ENCODE measurements around the gene SNTG2. TPM values are rescaled to one million over a fixed set of nuclear protein-coding genes. Genes with fewer than 3 reads are reported as not detected.

Gene SNTG2
- total RNA-seq, 1 experiment from 2014 or later: 20.5 TPM

- ChIA-PET CTCF (no interaction called here), POLR2A (no interaction called here)
- Mint-ChIP-seq H3K4me1 (no peaks in the 10 kb centered on the region), H3K27me3 (ENCODE audit: low read depth) (no peaks in the 10 kb centered on the region), H3K9me3 (peaks cover 35% of the 10 kb centered on the region), H3K36me3 (peaks cover 24% of the 10 kb centered on the region), H3K27ac (no peak overlapping the region), H3K4me3 (no peak overlapping the region)
- ATAC-seq (no peak), DNase-seq (ENCODE audit: low spot score) (no peak)
- no peak for TF ChIP-seq ZNF138 (CRISPR knock-in tag; conservative IDR thresholded peaks at IDR 0.05)
- TF ChIP-seq MAX (CRISPR knock-in tag; IDR thresholded peaks at IDR 0.05): no peak
- TF ChIP-seq STAT6 (CRISPR knock-in tag; conservative IDR thresholded peaks at IDR 0.05; ENCODE audit: low read depth): no peak
- TF ChIP-seq ERG (CRISPR knock-in tag; IDR thresholded peaks at IDR 0.05): no peak
- TF ChIP-seq, protein P1, sequence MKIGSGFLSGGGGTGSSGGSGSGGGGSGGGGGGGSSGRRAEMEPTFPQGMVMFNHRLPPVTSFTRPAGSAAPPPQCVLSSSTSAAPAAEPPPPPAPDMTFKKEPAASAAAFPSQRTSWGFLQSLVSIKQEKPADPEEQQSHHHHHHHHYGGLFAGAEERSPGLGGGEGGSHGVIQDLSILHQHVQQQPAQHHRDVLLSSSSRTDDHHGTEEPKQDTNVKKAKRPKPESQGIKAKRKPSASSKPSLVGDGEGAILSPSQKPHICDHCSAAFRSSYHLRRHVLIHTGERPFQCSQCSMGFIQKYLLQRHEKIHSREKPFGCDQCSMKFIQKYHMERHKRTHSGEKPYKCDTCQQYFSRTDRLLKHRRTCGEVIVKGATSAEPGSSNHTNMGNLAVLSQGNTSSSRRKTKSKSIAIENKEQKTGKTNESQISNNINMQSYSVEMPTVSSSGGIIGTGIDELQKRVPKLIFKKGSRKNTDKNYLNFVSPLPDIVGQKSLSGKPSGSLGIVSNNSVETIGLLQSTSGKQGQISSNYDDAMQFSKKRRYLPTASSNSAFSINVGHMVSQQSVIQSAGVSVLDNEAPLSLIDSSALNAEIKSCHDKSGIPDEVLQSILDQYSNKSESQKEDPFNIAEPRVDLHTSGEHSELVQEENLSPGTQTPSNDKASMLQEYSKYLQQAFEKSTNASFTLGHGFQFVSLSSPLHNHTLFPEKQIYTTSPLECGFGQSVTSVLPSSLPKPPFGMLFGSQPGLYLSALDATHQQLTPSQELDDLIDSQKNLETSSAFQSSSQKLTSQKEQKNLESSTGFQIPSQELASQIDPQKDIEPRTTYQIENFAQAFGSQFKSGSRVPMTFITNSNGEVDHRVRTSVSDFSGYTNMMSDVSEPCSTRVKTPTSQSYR (CRISPR knock-in tag; IDR thresholded peaks at IDR 0.05): no peak
- TF ChIP-seq PREB (CRISPR knock-in tag; IDR thresholded peaks at IDR 0.05; ENCODE audit: borderline replicate concordance): no peak
Observed at GRCh38 chr2:1203772-1204171, 253.1 kb downstream of the SNTG2 start.

GRCh38 chr2:1205853-1206252 is 255.2 kb downstream of the SNTG2 start:
- Mint-ChIP-seq H3K4me1 (no peaks in the 10 kb centered on the region), H3K36me3 (peaks cover 33% of the 10 kb centered on the region), H3K9me3 (peaks cover 21% of the 10 kb centered on the region), H3K27me3 (ENCODE audit: low read depth) (no peaks in the 10 kb centered on the region), H3K27ac (no peak overlapping the region), H3K4me3 (no peak overlapping the region)
- TF ChIP-seq ESRRA (CRISPR knock-in tag; IDR thresholded peaks at IDR 0.05; ENCODE audit: borderline replicate concordance) (no peak), CBFB (CRISPR knock-in tag; IDR thresholded peaks at IDR 0.05; ENCODE audit: low read depth) (no peak)
- CTCF ChIA-PET: interaction anchor here (0.7 kb wide), 1 partner anchor 308 kb away, joined by 3 read pairs; no protein-coding TSS in a partner anchor
- no peak for DNase-seq (ENCODE audit: low spot score)
- ATAC-seq: no peak
- POLR2A ChIA-PET: no interaction called here

GRCh38 chr2:1207962-1208510 is 257.4 kb downstream of the SNTG2 start:
- ChIA-PET CTCF (no interaction called here), POLR2A (no interaction called here)
- Mint-ChIP-seq H3K4me1 (no peaks in the 10 kb centered on the region), H3K4me3 (no peak overlapping the region), H3K27ac (no peak overlapping the region), H3K27me3 (ENCODE audit: low read depth) (no peaks in the 10 kb centered on the region), H3K36me3 (peaks cover 36% of the 10 kb centered on the region), H3K9me3 (peaks cover 17% of the 10 kb centered on the region)
- DNase-seq (ENCODE audit: low spot score) (no peak), ATAC-seq (no peak)
- TF ChIP-seq NR2C2 (CRISPR knock-in tag; IDR thresholded peaks at IDR 0.05) (no peak), PREB (CRISPR knock-in tag; IDR thresholded peaks at IDR 0.05; ENCODE audit: borderline replicate concordance) (no peak), ZNF121 (CRISPR knock-in tag; IDR thresholded peaks at IDR 0.05) (no peak), USF2 (CRISPR knock-in tag; IDR thresholded peaks at IDR 0.05) (no peak), ZNF423 (CRISPR knock-in tag; IDR thresholded peaks at IDR 0.05) (no peak), MAX (CRISPR knock-in tag; IDR thresholded peaks at IDR 0.05) (no peak), ATF6 (CRISPR knock-in tag; IDR thresholded peaks at IDR 0.05) (no peak)
